HUES6 (cell line): ENCODE results near the gene TACC2.

Experiments used
- H3K27ac ChIP-seq: 2 replicates; pipeline ENCODE4 v1.7.0; 2013; ENCODE audit warnings: low read depth, mild to moderate bottlenecking, low read length, inconsistent platforms
- H3K27me3 ChIP-seq: 2 replicates; pipeline ENCODE4 v1.6.1; 2013; ENCODE audit warnings: low read length; ENCODE audit not compliant: control insufficient read depth, insufficient read depth
- H3K36me3 ChIP-seq: 2 replicates; pipeline ENCODE4 v1.6.1; 2013; ENCODE audit warnings: low read length; ENCODE audit not compliant: control insufficient read depth, insufficient read depth
- H3K4me1 ChIP-seq: 2 replicates; pipeline ENCODE4 v1.6.1; 2013; ENCODE audit warnings: low read length; ENCODE audit not compliant: control insufficient read depth, insufficient read depth
- H3K4me3 ChIP-seq: 2 replicates; pipeline ENCODE4 v1.5.1; 2013; ENCODE audit warnings: low read depth, low read length
- H3K9ac ChIP-seq: one replicate; pipeline ENCODE4 v1.6.1; 2013; ENCODE audit warnings: mild to moderate bottlenecking, low read length
- H3K9me3 ChIP-seq: 2 replicates; pipeline ENCODE4 v1.6.1; 2013; ENCODE audit warnings: low read depth, low read length; ENCODE audit not compliant: control insufficient read depth, insufficient read depth

Gene TACC2

GRCh38 chr10:122151121-122151694 is 162.2 kb downstream of the TACC2 start:
- Histone ChIP-seq H3K36me3 (0 out of 2 replicates have a peak, but pooled peaks cover 3% of the 10 kb centered on the region), H3K9ac (no peak overlapping the region), H3K9me3 (no peaks in the 10 kb centered on the region), H3K27me3 (no peaks in the 10 kb centered on the region), H3K4me3 (no peak overlapping the region), H3K4me1 (peaks cover 40% of the 10 kb centered on the region), H3K27ac (no peak overlapping the region)

- Histone ChIP-seq H3K27me3 (no peaks in the 10 kb centered on the region), H3K9me3 (no peaks in the 10 kb centered on the region), H3K36me3 (no peaks in the 10 kb centered on the region), H3K4me3 (no peak overlapping the region), H3K4me1 (peaks cover 40% of the 10 kb centered on the region), H3K9ac (no peak overlapping the region), H3K27ac (no peak overlapping the region)
Measured at GRCh38 chr10:122152544-122152943, 163.6 kb downstream of the TACC2 start.

GRCh38 chr10:122154031-122154544 is 165.1 kb downstream of the TACC2 start:
- Histone ChIP-seq H3K27me3 (no peaks in the 10 kb centered on the region), H3K4me1 (peaks cover 32% of the 10 kb centered on the region), H3K9me3 (no peaks in the 10 kb centered on the region), H3K9ac (no peak overlapping the region), H3K36me3 (no peaks in the 10 kb centered on the region), H3K27ac (no peak overlapping the region), H3K4me3 (no peak overlapping the region)

- H3K27ac ChIP-seq, result no peak overlapping the region
- H3K36me3 ChIP-seq, result no peaks in the 10 kb centered on the region
- H3K4me3 ChIP-seq, result no peak overlapping the region
- no peak overlapping the region for H3K9ac ChIP-seq
- H3K9me3 ChIP-seq, result no peaks in the 10 kb centered on the region
- H3K27me3 ChIP-seq, result no peaks in the 10 kb centered on the region
- H3K4me1 ChIP-seq, result peaks cover 34% of the 10 kb centered on the region
Measured at GRCh38 chr10:122154545-122155366, 165.8 kb downstream of the TACC2 start.

GRCh38 chr10:122157451-122157850 is 168.5 kb downstream of the TACC2 start:
- Histone ChIP-seq H3K4me1 (peaks cover 39% of the 10 kb centered on the region), H3K27ac (no peak overlapping the region), H3K36me3 (no peaks in the 10 kb centered on the region), H3K9me3 (no peaks in the 10 kb centered on the region), H3K9ac (no peak overlapping the region), H3K4me3 (no peak overlapping the region), H3K27me3 (no peaks in the 10 kb centered on the region)

- Histone ChIP-seq H3K4me3 (no peak overlapping the region), H3K36me3 (no peaks in the 10 kb centered on the region), H3K9ac (no peak overlapping the region), H3K9me3 (no peaks in the 10 kb centered on the region), H3K27me3 (no peaks in the 10 kb centered on the region), H3K27ac (no peak overlapping the region), H3K4me1 (peaks cover 43% of the 10 kb centered on the region)
Measured at GRCh38 chr10:122158362-122158761, 169.4 kb downstream of the TACC2 start.

- Histone ChIP-seq H3K9ac (no peak overlapping the region), H3K4me1 (peaks cover 38% of the 10 kb centered on the region), H3K4me3 (no peak overlapping the region), H3K36me3 (no peaks in the 10 kb centered on the region), H3K27me3 (0 out of 2 replicates have a peak, but pooled peaks cover under 1% of the 10 kb centered on the region), H3K27ac (no peak overlapping the region), H3K9me3 (no peaks in the 10 kb centered on the region)
Measured at GRCh38 chr10:122159141-122159970, 170.4 kb downstream of the TACC2 start.

GRCh38 chr10:122161795-122162194 is 172.8 kb downstream of the TACC2 start:
- no peaks in the 10 kb centered on the region for H3K36me3 ChIP-seq
- H3K27me3 ChIP-seq, result peaks cover 8% of the 10 kb centered on the region
- peaks cover 48% of the 10 kb centered on the region for H3K4me1 ChIP-seq
- H3K9me3 ChIP-seq, result no peaks in the 10 kb centered on the region
- no peak overlapping the region for H3K4me3 ChIP-seq
- H3K9ac ChIP-seq, result no peak overlapping the region
- H3K27ac ChIP-seq, result no peak overlapping the region

- H3K9me3 ChIP-seq, result no peaks in the 10 kb centered on the region
- H3K4me3 ChIP-seq, result peak overlapping the region; percentile 90
- H3K36me3 ChIP-seq, result no peaks in the 10 kb centered on the region
- peaks cover 52% of the 10 kb centered on the region for H3K4me1 ChIP-seq
- H3K27me3 ChIP-seq, result peaks cover 8% of the 10 kb centered on the region
- H3K27ac ChIP-seq, result peak overlapping the region; percentile 87
- H3K9ac ChIP-seq, result peak overlapping the region; percentile 85
Measured at GRCh38 chr10:122162671-122163173, 173.8 kb downstream of the TACC2 start.

GRCh38 chr10:122163174-122164022 is 174.4 kb downstream of the TACC2 start:
- Histone ChIP-seq H3K9me3 (no peaks in the 10 kb centered on the region), H3K4me3 (peak overlapping the region; percentile 90), H3K9ac (peak overlapping the region; percentile 85), H3K27me3 (peaks cover 8% of the 10 kb centered on the region), H3K27ac (peak overlapping the region; percentile 87), H3K4me1 (peaks cover 52% of the 10 kb centered on the region), H3K36me3 (no peaks in the 10 kb centered on the region)
